ENCODE measurements around the gene LY6G5B. TPM values are rescaled to one million over a fixed set of nuclear protein-coding genes. Genes with fewer than 3 reads are reported as not detected.

LY6G5B gene
- total RNA-seq, 4 donors from 2014 or later, result 0.10 to 9.3 (median 3.9) TPM

DNA sequence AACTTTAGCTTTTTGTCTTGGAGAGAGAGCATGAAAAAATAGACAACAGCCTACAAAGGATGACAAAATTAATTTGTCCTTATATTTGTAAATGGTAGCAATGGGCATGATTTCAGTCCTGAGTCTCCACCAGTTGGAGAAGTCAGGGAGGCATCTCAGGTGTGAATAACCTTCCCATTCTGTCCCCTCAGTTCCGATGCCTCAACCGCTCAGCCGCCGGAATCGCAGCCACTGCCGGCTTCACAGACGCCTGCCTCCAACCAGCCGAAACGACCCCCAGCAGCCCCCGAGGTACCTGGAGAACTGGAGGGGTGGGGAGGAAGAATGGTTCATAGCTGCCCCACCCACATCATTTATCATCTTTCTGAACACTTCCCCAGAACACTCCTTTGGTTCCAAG lies 45.7 kb upstream of the LY6G5B start:
- Histone ChIP-seq H3K4me3 (no peak overlapping the region), H3K9me3 (no peaks in the 10 kb centered on the region), H3K36me3 (peaks cover 0 to 65% of the 10 kb centered on the region in 2 donors), H3K27me3 (no peaks in the 10 kb centered on the region), H3K27ac (no peak overlapping the region), H3K4me1 (peaks cover 0 to 25% (median 8%) of the 10 kb centered on the region in 3 donors)
- ATAC-seq, result no peak
- TF ChIP-seq POLR2A (IDR thresholded peaks at IDR 0.05) (no peak), EP300 (IDR thresholded peaks at IDR 0.05) (no peak), POLR2AphosphoS5 (IDR thresholded peaks at IDR 0.05) (no peak)
- TF ChIP-seq, protein P1, sequence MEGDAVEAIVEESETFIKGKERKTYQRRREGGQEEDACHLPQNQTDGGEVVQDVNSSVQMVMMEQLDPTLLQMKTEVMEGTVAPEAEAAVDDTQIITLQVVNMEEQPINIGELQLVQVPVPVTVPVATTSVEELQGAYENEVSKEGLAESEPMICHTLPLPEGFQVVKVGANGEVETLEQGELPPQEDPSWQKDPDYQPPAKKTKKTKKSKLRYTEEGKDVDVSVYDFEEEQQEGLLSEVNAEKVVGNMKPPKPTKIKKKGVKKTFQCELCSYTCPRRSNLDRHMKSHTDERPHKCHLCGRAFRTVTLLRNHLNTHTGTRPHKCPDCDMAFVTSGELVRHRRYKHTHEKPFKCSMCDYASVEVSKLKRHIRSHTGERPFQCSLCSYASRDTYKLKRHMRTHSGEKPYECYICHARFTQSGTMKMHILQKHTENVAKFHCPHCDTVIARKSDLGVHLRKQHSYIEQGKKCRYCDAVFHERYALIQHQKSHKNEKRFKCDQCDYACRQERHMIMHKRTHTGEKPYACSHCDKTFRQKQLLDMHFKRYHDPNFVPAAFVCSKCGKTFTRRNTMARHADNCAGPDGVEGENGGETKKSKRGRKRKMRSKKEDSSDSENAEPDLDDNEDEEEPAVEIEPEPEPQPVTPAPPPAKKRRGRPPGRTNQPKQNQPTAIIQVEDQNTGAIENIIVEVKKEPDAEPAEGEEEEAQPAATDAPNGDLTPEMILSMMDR (IDR thresholded peaks at IDR 0.05), result no peak
- WGBS, 2 donors (ENCODE audit: low coverage in 1 of 2), result 83% methylated on average over 9 of the region's 10 CpGs; no CpG with 5 or more reads in 1 of the 2 donors

DNA sequence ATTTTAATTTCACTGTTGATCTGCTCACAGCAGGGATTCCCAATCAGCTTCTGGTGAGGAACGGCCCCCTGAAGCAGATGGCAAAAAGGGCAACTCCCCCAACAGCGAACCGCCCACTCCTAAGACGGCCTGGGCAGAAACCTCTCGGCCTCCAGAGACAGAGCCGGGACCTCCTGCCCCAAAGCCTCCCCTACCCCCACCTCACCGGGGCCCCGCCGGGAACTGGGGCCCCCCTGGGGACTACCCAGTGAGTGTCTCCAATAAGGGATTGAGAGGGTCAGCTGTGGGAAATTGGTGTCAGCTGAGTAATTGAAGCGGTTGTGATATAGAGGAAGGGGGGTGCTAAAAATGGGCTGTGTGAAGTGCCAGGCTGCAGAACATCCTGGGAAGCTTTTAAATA lies 42.8 kb upstream of the LY6G5B start:
- TF ChIP-seq EP300 (IDR thresholded peaks at IDR 0.05), result no peak
- TF ChIP-seq POLR2AphosphoS5 (IDR thresholded peaks at IDR 0.05), result no peak
- H3K27me3 ChIP-seq, result no peaks in the 10 kb centered on the region
- peaks cover 0 to 14% (median 4%) of the 10 kb centered on the region in 3 donors for H3K4me1 ChIP-seq
- ATAC-seq, result no peak
- no peak overlapping the region for H3K27ac ChIP-seq
- no peak overlapping the region for H3K4me3 ChIP-seq
- peaks cover 0 to 94% of the 10 kb centered on the region in 2 donors for H3K36me3 ChIP-seq
- WGBS, 2 donors (ENCODE audit: low coverage in 1 of 2), result 83 to 100% methylated on average over 1 of the region's 10 CpGs
- H3K9me3 ChIP-seq, result no peaks in the 10 kb centered on the region

DNA sequence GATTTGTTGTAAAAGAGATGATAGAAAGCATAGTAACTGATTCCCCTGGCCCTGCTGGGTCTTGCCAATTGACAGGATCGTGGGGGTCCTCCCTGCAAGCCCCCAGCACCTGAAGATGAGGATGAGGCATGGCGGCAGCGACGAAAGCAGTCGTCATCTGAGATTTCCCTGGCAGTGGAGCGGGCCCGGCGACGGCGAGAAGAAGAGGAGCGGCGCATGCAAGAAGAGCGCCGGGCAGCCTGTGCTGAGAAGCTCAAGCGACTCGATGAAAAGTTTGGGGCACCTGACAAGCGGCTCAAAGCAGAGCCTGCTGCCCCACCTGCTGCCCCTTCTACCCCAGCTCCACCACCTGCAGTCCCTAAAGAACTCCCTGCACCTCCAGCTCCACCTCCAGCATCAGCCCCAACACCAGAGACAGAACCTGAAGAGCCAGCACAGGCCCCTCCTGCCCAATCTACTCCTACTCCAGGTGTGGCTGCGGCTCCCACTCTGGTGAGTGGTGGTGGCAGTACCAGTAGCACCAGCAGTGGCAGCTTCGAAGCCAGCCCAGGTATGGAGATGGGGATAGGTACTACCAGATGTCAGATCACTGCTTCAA lies 42.0 kb upstream of the LY6G5B start:
- Histone ChIP-seq H3K4me1 (peaks cover 0 to 6% (median 0%) of the 10 kb centered on the region in 3 donors), H3K27me3 (no peaks in the 10 kb centered on the region), H3K9me3 (no peaks in the 10 kb centered on the region), H3K36me3 (peaks cover 0 to 100% of the 10 kb centered on the region in 2 donors), H3K4me3 (no peak overlapping the region), H3K27ac (no peak overlapping the region)
- TF ChIP-seq EP300 (IDR thresholded peaks at IDR 0.05) (no peak), POLR2A (IDR thresholded peaks at IDR 0.05) (no peak)
- 94 to 95% methylated on average over 7 to 10 of the region's 19 CpGs for WGBS, 2 donors (ENCODE audit: low coverage in 1 of 2)
- ATAC-seq, result no peak

DNA sequence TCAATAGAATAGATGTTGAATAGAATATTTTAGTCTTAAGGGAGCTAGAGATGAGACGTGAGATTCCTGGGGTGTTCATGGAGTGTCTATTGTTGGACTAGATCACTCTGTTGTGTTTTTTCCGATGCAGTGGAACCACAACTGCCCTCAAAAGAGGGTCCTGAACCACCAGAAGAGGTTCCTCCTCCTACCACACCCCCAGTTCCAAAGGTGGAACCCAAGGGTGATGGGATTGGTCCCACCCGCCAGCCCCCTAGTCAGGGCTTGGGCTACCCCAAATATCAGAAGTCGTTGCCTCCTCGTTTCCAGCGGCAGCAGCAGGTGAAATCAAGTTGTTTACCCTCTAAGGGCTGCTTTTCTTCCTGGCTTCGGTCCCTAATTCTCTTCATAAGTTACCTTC lies 40.8 kb upstream of the LY6G5B start:
- H3K27me3 ChIP-seq, result no peaks in the 10 kb centered on the region
- no peak overlapping the region for H3K27ac ChIP-seq
- H3K9me3 ChIP-seq, result no peaks in the 10 kb centered on the region
- H3K4me1 ChIP-seq, result no peaks in the 10 kb centered on the region
- no peak overlapping the region for H3K4me3 ChIP-seq
- no peak for ATAC-seq
- peaks cover 0 to 100% of the 10 kb centered on the region in 2 donors for H3K36me3 ChIP-seq
- no peak for TF ChIP-seq EP300 (IDR thresholded peaks at IDR 0.05)
- no peak for TF ChIP-seq POLR2A (IDR thresholded peaks at IDR 0.05)
- TF ChIP-seq POLR2AphosphoS5 (IDR thresholded peaks at IDR 0.05), result no peak
- TF ChIP-seq, protein P1 (IDR thresholded peaks at IDR 0.05), result no peak
- 74 to 84% methylated on average over 4 to 7 of the region's 7 CpGs for WGBS, 2 donors (ENCODE audit: low coverage in 1 of 2)

DNA sequence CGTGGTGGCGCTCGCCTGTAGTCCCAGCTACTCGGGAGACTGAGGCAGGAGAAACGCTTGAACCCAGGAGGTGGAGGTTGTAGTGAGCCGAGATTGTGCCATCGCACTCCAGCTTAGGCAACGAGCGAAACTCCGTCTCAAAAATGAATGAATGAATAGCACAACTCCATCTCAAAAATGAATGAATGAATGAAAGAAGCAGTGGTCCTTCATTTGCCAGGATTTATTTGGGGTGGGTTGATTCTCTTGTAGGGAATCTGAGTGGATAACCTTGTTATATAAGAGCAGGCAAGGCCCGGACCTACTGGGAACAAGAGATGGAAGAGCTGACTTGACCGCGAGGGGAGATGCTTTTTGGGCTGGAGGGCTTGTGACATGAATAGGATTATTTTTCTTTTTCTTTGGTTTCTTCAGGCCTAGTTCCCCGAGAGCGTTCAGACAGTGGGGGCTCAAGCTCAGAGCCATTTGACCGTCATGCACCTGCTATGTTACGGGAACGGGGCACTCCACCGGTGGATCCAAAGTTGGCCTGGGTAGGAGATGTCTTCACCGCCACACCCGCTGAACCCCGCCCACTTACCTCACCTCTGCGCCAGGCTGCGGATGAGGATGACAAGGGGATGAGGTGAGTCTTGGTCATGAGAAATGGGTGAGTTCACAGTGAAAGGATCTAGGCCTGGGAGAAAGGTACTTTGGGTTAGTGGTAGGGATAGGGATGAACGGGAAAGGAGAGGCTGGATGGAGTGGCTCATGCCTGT lies 39.4 kb upstream of the LY6G5B start:
- no peaks in the 10 kb centered on the region for H3K9me3 ChIP-seq
- H3K36me3 ChIP-seq, result peaks cover 0 to 100% of the 10 kb centered on the region in 2 donors
- ATAC-seq, result no peak
- H3K4me3 ChIP-seq, result no peak overlapping the region
- H3K4me1 ChIP-seq, result no peaks in the 10 kb centered on the region
- TF ChIP-seq POLR2AphosphoS5 (IDR thresholded peaks at IDR 0.05) (no peak), EP300 (IDR thresholded peaks at IDR 0.05) (no peak), POLR2A (IDR thresholded peaks at IDR 0.05) (no peak)
- TF ChIP-seq, protein P1 (IDR thresholded peaks at IDR 0.05), result no peak
- H3K27me3 ChIP-seq, result no peaks in the 10 kb centered on the region
- 77 to 83% methylated on average over 8 to 23 of the region's 25 CpGs for WGBS, 2 donors (ENCODE audit: low coverage in 1 of 2)
- no peak overlapping the region for H3K27ac ChIP-seq

DNA sequence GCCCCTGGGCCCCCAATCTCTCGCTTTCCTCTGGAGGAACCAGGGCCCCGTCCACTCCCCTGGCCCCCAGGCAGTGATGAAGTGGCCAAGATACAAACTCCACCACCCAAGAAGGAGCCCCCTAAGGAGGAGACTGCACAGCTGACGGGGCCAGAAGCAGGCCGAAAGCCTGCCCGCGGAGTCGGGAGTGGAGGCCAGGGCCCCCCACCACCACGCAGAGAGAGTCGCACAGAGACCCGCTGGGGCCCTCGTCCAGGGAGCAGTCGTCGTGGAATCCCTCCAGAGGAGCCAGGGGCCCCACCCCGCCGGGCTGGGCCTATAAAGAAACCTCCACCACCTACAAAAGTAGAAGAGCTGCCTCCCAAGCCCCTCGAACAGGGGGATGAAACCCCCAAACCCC lies 38.6 kb upstream of the LY6G5B start:
- Histone ChIP-seq H3K9me3 (no peaks in the 10 kb centered on the region), H3K27ac (no peak overlapping the region), H3K36me3 (peaks cover 0 to 100% of the 10 kb centered on the region in 2 donors), H3K4me3 (no peak overlapping the region), H3K4me1 (no peaks in the 10 kb centered on the region), H3K27me3 (no peaks in the 10 kb centered on the region)
- TF ChIP-seq POLR2A (IDR thresholded peaks at IDR 0.05), result no peak
- TF ChIP-seq, protein P1 (IDR thresholded peaks at IDR 0.05), result no peak
- TF ChIP-seq EP300 (IDR thresholded peaks at IDR 0.05), result no peak
- WGBS, 2 donors (ENCODE audit: low coverage in 1 of 2), result no CpG with 5 or more reads among the region's 16 CpGs
- no peak for ATAC-seq
